GM18502 (cell line): Measurements from ENCODE around the gene FHOD1.

ENCODE experiments used
- ATAC-seq: cut with Tn5 transposase; IDR thresholded peaks from one replicate; pipeline ENCODE4 v1.9.1; 2021; ENCODE audit warnings: mild to moderate bottlenecking; ENCODE audit not compliant: unreplicated experiment, poor library complexity

FHOD1 gene

DNA sequence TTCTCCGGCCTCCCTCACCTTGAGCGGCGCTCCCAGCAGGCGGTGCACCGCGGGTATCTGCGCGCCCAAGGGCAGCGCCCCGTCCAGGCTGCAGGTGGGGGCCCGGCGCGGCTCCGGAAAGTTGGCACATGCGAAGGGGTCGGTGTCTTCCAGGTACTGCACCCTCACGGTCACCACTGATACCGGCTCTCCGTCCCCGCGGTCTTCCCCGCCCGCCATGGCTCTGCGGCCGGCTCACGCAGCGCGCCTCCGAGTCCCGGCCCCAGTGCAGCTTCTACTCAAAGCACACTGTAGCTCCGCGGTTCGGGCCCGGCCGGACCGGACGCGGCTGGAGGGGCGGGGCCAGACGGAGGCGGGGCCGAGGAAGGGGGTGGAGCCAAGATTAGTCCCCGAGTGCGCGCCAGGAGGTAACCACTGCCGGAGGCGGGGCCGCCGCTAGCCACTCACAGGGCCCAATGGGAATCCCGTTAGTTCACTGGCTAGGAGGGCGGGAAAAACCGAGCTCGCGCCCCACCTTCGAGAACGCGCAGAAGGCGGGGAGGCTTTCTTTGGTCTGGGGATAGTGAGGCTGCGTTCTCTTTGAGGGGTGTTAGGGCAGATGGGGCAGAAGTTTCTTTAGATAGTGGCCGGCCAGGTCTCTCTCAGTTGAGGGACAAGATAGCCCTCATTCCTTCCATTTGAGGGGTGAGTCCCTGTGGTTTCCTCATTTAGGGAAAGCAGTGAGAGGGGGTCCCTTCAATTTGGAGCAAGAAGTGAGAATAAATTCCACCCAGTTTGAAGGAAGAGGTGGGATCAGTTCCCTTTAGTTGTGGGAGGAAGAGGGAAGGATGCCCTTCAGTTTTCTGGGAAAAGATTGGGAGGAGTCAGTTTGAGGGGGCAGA is at the start of gene FHOD1:
Gene FHOD1 (minus strand): TSS at position 290 of the 881 bp plus-strand sequence. CDS start 71 bp downstream, at position 219.
- peak; percentile 51 for ATAC-seq

DNA sequence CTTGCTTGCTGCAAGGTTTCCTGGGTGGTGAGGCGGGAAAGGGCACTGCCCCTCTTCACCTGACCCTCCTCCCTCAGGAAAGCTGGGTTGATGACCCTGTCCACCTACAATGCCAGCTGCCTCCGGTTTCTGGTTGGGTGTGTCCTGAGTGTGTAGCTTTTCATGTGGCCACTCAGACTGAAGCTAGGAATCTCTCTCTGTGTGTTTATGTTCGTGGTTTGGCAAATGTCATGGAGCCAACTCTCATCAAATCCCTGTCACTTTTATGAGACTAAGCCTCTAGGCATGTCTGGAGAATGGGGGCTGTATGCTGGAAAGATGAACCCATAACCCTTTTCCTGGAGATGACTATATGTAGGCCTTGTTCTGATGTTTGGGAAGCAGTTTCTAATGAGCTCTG is 49.1 kb upstream of the FHOD1 start:
- ATAC-seq = no peak

DNA sequence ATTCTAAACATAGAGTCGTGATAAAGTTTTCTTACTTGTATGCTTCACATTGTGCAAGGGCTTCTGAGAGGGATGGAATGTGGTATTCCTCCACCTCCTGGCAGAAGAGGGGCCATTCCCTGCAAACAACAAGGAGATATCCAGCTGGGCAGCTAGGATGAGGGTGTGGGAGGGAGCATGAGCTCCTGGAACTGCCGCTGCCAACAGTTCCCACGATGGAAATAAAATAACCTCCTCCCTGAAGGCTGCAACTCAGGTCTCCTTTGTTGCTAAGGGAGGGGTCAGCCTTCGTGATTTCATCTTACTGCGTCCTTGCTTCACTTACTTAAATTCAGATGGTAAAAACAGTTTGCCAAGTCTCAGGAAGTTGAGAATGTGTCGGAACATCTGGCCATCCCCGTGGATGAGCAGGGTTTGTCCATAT is 47.7 kb upstream of the FHOD1 start:
- no peak for ATAC-seq

DNA sequence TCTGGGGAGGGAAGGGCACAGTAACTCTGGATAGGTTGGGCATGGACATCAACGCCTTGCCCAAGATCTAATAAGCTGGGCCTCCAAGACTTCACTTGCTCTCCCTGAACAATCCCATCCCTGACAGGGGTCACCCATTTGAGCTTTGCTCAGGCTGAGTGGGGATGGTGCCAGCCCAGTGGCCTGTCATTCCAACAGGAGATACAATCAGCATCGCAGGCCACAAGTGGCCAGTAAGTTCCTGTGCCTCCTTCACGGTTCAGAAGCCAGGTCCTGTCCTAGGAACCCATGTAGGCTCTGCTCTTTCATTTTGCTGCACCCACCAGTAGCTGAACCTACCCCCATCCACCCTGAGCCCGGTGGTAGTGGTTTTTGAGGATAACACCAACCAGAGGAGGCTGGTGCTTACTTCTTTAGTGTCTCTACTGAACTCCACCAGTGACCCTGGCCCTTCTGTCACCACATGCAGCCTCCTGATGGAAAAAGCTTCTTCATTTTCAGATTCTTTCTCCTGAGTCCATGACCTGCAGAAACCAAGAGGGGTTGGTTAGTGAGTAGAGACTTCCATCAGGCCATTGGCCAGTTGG is 47.0 kb upstream of the FHOD1 start:
- ATAC-seq = no peak

DNA sequence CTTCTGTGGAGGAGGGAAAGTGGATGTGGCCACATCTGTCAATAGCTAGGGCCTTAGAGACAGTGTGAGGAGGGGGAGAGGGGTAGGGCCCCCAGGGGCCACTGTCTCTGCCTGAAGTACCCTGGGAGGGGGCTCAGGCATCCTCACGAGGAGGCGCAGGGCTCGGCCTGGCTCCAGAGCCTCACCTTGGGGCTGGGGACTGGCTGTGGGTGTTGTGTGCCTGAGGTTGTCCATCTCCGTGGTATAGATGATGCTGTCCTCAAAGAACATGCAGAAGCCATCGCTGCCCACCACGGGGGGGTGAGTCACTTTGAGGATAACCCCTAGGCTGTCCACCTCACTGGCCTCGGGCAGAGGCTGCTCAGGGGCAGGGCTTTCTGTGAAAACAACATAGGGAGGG is 44.2 kb upstream of the FHOD1 start:
- no peak for ATAC-seq

DNA sequence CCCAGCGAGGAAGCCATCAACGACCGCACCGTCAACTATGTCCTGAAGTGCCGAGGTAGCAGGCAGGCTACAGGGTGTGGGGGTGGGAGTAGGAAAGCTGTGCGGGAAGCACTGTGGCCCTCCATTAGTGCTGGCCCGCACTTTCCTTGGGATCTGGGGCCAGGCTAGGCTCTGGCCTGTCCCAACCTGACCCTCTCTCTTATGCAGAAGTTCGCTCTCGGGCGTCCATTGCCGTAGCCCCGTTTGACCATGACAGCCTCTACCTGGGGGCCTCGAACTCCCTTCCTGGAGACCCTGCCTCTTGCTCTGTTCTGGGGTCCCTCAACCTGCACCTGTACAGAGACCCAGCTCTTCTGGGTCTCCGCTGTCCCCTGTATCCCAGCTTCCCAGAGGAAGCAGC is 40.7 kb upstream of the FHOD1 start:
- no peak for ATAC-seq

DNA sequence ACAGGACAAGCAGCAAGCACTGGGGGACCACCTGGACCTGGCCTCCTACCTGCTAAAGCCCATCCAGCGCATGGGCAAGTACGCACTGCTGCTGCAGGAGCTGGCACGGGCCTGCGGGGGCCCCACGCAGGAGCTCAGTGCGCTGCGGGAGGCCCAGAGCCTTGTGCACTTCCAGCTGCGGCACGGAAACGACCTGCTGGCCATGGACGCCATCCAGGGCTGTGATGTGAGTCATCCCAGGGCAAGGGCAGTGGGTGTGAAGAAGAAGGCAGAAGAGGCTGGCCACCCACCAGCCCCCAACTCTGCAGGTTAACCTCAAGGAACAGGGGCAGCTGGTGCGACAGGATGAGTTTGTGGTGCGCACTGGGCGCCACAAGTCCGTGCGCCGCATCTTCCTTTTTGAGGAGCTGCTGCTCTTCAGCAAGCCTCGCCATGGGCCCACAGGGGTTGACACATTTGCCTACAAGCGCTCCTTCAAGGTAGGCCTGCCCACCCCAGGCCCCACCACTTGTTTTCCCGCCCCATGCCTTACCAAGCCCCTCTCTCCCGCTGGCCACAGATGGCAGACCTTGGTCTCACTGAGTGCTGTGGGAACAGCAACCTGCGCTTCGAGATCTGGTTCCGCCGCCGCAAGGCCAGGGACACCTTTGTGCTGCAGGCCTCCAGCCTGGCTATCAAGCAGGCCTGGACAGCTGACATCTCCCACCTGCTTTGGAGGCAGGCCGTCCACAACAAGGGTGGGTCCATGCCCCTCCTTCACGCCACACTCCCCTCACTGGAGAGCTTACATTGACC is 39.4 kb upstream of the FHOD1 start:
- no peak for ATAC-seq

DNA sequence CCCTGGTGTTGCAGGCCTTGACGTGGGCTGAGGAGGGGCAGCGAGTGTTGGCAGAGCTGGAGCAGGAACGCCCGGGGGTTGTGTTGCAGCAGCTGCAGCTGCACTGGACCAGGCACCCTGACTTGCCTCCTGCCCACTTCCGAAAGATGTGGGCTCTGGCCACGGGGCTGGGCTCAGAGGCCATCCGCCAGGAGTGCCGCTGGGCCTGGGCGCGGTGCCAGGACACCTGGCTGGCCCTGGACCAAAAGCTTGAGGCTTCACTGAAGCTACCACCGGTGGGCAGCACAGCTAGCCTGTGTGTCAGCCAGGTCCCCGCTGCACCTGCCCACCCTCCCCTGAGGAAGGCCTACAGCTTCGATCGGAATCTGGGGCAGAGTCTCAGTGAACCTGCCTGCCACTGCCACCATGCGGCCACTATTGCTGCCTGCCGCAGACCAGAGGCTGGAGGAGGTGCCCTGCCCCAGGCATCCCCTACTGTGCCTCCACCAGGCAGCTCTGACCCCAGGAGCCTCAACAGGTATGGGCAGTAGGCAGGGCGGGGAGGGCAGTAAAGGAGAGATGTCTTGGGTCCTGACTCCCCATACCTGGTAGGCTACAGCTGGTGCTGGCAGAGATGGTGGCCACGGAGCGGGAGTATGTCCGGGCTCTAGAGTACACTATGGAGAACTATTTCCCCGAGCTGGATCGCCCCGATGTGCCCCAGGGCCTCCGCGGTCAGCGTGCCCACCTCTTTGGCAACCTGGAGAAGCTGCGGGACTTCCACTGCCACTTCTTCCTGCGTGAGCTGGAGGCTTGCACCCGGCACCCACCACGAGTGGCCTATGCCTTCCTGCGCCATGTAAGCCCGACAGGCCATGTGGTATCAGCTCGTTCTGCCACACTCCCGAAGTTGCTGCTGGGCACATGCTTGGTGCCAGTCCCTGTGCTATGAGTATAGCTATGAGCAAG is 37.7 kb upstream of the FHOD1 start:
- no peak for ATAC-seq

DNA sequence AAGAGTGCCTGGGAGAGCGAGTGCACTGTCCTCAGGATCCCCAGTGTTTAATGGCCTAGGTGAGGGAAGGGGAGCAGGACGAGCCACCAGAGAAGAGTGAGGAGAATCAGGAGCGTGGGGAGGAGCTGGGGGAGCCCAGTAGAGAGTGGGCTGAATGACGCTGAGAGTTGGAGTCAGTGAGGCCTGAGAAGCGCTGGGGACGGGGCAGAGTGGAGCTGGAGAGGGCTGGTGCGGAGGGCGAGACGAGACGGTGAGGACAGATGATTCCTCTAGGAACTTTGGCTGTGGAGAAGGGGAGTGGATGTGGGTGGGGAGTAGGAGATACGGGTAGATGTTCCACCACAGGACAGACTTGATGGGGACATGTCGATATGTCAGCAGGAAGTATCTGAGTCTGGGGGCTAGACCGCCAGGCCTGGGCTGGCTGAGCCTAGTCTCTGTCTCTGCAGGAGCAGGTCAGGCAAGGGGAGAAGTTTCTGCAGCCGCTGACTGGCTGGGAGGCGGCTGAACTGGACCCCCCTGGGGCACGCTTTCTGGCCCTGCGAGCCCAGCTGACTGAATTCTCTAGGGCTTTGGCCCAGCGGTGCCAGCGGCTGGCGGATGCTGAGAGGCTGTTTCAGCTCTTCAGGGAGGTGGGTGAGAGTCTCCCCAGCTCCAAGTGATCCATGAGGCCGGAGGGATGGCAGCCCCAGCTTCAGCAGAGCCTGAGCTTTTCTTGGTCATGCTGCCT is 36.7 kb upstream of the FHOD1 start:
- ATAC-seq = no peak

DNA sequence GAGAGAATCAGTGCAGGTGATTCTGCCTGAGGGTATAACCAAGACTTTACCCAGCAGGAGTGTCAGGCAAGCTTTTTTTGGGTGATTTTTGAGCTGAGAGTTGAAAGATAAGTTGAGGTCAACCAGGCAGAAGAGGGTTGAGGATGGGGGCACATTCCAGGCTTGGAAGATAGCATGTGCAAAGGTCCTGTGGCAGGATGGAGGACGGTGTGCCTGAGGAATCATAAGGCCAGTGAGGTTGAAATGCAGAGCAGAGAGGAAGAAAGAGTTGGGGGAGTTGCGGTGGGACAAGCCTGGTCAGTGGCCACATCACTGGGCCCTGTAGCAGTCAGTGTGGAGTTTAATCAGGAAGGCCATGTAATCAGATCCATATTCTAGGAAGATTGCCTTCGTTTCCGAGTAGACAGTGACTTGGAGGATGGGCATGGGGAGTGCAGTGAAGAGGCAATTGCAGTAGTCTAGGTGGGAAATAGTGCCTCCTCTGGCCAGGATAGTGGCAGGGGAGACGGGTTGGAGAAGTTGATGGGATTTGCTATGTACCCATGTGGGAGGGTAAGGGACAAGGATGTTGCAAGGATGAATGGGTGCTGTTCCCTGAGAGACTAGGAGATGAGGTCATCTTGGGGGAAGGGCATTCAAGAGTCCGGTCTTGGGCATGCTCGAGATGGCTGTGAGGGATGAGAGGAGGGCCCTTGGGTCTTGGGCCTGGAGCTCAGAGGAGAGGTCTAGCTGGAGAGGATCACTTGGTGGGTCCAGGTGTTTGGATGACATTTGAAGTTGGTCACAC is 36.0 kb upstream of the FHOD1 start:
- ATAC-seq = no peak

DNA sequence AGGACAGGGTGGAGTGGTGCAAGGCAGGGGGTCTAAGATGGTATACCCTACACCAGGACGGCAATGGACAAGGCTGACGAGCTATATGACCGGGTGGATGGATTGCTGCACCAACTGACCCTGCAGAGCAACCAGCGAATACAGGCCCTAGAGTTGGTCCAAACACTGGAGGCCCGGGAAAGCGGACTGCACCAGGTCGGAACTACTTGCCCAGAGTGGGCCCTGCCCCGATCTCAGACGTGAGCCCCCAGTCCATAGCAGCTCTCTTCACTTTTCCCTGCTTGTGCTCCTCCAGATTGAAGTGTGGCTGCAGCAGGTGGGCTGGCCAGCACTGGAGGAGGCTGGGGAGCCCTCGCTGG is 35.1 kb upstream of the FHOD1 start:
- ATAC-seq = no peak

DNA sequence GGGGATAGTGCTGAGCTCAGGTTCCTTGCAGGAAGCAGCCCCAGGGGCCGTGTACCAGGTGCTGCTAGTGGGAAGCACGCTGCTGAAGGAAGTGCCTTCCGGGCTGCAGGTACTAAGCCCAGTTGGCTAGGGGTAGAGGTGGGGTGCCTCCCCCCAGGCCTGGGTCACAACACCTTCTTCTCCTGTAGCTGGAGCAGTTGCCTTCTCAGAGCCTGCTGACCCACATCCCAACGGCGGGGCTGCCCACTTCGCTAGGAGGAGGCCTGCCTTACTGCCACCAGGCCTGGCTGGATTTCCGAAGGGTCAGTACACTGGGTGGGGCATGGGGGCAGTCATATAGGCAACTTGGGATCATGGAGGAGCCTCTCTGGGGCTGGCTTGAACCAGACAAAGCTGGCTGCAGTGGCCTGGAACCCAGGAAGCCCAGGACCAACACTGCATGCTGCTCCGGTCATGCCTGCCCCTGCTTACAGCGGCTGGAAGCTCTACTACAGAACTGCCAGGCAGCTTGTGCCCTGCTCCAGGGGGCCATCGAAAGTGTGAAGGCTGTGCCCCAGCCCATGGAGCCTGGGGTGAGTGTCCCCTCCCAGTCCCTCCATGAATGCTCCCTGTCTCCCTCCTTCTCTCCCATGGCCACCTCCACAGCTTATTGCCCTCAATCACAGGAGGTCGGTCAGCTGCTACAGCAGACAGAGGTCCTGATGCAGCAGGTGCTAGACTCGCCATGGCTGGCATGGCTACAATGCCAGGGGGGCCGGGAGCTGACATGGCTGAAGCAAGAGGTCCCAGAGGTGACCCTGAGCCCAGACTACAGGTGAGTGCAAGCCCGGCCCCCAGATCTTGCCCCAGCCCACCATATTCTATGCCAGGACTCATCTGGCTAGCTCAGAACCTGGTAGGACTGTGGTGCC is 34.5 kb upstream of the FHOD1 start:
- no peak for ATAC-seq

DNA sequence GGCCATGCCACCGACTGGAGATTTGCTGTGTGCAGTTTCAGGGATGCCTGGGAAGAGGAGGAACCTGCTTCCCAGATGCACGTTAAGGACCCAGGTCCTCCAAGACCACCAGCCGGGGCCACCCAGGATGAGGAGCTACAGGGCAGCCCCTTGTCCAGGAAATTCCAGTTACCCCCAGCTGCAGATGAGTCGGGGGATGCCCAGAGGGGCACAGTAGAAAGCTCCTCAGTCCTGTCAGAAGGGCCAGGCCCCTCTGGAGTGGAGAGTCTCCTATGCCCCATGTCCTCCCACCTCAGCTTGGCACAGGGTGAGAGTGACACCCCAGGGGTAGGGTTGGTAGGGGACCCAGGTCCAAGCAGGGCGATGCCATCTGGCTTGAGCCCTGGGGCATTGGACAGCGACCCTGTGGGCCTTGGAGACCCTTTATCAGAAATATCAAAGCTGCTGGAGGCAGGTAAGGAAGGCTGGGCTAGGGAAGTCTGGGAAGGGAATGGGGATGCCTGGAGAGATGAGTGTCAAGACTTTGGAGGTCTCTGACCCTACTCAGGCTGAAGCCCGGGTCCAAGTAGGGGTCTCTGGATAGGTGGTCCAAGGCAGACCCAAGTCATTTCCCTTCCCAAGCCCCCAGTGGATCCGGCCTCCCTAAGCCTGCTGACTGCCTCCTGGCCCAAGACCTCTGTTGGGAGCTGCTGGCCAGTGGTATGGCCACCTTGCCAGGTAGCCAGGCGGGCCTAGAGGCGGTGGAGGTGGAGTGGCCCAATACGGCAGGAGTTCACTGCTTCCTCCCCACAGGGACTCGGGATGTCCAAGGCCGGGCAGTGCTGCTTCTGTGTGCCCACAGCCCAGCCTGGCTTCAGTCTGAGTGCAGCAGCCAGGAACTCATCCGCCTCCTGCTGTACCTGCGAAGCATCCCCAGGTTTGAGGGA is 33.1 kb upstream of the FHOD1 start:
- ATAC-seq = no peak

DNA sequence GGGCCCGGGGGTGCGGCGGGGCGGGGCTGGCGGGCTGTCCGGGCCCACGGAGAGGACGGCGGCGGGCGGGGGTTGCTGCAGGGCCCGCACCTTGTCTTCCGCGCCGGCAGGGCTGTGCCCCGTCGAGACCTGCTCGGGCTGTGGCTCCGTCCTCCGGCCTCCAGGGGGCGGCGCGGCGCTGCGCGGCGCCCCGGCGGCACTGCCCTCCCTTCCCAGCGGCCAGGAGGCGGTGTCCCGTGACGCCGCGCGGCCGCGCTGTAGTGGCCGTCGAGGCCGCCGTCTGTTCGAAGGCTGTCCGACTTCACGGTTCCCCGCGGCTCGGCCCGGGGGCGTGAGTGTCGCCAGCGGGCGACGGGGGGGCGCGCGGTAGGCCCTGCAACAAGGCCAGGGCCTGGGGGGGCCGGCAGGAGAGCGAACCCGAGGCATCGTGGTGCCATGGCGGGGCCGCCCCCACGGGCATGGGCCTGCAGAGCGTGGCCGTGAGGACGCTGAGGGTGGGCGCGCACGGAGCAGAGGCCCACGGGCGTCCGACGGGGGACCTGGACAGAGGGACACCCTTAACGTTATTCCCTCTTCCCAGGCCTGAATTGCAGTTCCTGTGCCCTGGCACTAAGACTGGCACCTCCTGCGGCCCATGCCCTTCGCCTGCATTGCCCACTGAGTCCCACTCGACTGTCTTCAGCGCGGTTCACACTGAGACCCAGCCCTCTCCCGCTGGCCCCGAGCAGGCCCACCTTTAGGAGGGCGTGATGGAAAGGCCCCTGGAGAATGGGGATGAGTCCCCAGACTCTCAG is 32.2 kb upstream of the FHOD1 start, which contains the start of gene PLEKHG4:
Gene PLEKHG4 (plus strand): TSS at position 237 of the 794 bp plus-strand sequence. CDS start 513 bp downstream, at position 750.
- ATAC-seq = peak; percentile 82

DNA sequence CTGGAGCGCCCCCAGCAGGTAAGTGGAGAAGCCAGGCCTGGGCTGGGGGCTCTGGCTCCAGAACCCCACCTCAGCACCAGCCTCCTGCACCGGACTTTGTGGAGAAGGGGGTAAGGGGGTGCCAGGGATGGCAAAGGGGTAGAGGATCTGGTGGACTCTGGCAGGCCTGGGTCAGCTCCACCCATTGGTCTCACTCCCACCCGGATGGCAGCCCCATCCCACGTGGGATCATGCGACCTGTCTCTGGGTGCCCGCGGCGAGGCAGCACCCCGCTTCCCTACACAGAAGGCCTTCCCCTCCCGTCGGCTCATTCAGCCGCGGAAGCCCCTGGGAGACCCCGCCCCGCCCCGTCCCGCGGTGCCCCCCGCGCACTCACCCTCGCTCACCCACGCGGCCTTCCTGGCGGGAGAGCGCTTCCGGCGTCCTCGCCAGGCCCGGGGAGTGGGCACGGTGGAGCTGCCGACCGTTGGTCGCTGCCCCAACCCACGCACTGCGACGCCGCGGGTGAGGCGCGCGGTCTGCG is 31.6 kb upstream of the FHOD1 start:
- ATAC-seq = peak; percentile 45
